Left kidney (tissue), 2 donors: ENCODE data around the gene ACOT8. TPM values are rescaled to one million over a fixed set of nuclear protein-coding genes. Genes with fewer than 3 reads are reported as not detected.
"Not testable (repeated sequence)": the region's sequence is repeated elsewhere in the genome, so short reads cannot be mapped to it uniquely, and the experiment has no call there.

ENCODE experiments used
- DNase-seq: peaks from one replicate; pipeline ENCODE4 v3.0.0-alpha.2; 2013
- polyA plus RNA-seq: library from polyadenylated mRNA; unstranded; fragments of 120-200 nt; gene quantifications from one replicate; pipeline ENCODE4 v1.2.1, GENCODE V29; 2013; ENCODE audit not compliant: insufficient read length

ACOT8 gene
- polyA plus RNA-seq, 1 donor: 23.3 TPM

- no peak for DNase-seq
These were observed 24.6 kb downstream of the ACOT8 start for GRCh38 chr20:45832619-45833018.

- not testable (repeated sequence) for DNase-seq
These were observed 27.5 kb downstream of the ACOT8 start for GRCh38 chr20:45829673-45830106.

GRCh38 chr20:45828589-45828988, 28.6 kb downstream of the ACOT8 start:
- no peak for DNase-seq

GRCh38 chr20:45827712-45828111, 29.5 kb downstream of the ACOT8 start:
- no peak for DNase-seq

GRCh38 chr20:45827030-45827652, 30.1 kb downstream of the ACOT8 start, which contains the start of gene TNNC2:
TSS of gene TNNC2 (minus strand) at chr20:45827312. CDS start at chr20:45827248, 64 bp downstream.
- DNase-seq: no peak

GRCh38 chr20:45826381-45827019, 30.7 kb downstream of the ACOT8 start:
- no peak for DNase-seq

- no peak for DNase-seq
These were observed 33.0 kb downstream of the ACOT8 start for GRCh38 chr20:45823949-45824835.

GRCh38 chr20:45822857-45823256, 34.3 kb downstream of the ACOT8 start:
- DNase-seq: no peak

GRCh38 chr20:45821947-45822346, 35.2 kb downstream of the ACOT8 start:
- no peak for DNase-seq

GRCh38 chr20:45819466-45819865, 37.7 kb downstream of the ACOT8 start:
- DNase-seq: no peak

- no peak for DNase-seq
These were observed 39.0 kb downstream of the ACOT8 start for GRCh38 chr20:45818239-45818638.

- no peak for DNase-seq
These were observed 39.6 kb downstream of the ACOT8 start for GRCh38 chr20:45817376-45818194.

- no peak for DNase-seq
These were observed 40.2 kb downstream of the ACOT8 start for GRCh38 chr20:45816951-45817350.

GRCh38 chr20:45814314-45814713, 42.9 kb downstream of the ACOT8 start:
- no peak for DNase-seq

GRCh38 chr20:45813489-45813888, 43.7 kb downstream of the ACOT8 start:
- DNase-seq: no peak

- DNase-seq: no peak
These were observed 44.2 kb downstream of the ACOT8 start for GRCh38 chr20:45813006-45813340.

GRCh38 chr20:45812157-45813005, 44.8 kb downstream of the ACOT8 start, which contains the start of gene UBE2C:
TSS of gene UBE2C (plus strand) at chr20:45812644. CDS start at chr20:45812696, 52 bp downstream.
- DNase-seq: peak; percentile 100

GRCh38 chr20:45810191-45810970, 46.8 kb downstream of the ACOT8 start:
- DNase-seq: no peak

- DNase-seq: no peak
These were observed 55.3 kb downstream of the ACOT8 start for GRCh38 chr20:45801851-45802250.
